ENCODE data around the gene RNF225. TPM values are rescaled to one million over a fixed set of nuclear protein-coding genes. Genes with fewer than 3 reads are reported as not detected.
"Not testable (repeated sequence)": the region's sequence is repeated elsewhere in the genome, so short reads cannot be mapped to it uniquely, and the experiment has no call there.

Gene RNF225
- polyA plus RNA-seq, 10 donors, result 0.17 TPM; not detected in 9

DNA sequence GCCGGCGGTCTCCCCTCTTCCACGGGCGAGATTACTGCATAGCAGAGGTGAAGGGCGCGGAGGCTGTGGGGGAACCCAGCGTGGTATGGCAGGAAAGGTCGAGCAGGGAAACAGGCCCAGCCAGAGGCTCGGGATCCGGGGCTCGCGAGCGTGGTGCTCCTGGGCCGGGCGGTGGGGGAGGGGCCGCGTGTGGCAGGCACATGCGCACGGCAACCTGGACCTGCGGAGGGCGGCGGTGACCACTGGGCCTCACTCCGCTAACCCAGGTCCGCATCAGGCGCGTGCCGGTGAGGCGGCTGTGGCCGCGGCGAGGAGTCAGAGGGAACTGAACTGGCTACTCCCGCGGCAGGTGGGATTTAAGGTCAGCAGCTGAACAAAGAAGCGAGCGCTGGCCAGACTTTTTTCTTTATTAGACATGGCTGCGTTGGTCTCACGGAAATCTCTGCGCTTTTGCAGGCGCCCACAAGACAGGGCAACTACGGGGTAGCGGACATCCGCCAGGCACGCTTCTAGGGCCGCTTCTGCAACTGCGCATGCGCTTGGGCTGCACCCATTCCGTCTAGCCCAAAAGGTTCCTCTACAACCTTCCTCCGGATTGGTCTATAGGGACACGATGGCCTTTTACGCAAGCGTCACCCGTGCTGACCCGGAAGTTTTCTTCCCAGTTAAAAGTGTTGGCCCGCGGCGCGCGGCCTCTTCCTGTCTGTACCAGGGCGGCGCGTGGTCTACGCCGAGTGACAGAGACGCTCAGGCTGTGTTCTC is 8.7 kb upstream of the RNF225 start, which contains the start of gene RPS5:
Gene RPS5 (plus strand): TSS at position 694 of the 762 bp plus-strand sequence. CDS start 869 bp downstream, outside the sequence.
- peak; percentile 99 for DNase-seq

DNA sequence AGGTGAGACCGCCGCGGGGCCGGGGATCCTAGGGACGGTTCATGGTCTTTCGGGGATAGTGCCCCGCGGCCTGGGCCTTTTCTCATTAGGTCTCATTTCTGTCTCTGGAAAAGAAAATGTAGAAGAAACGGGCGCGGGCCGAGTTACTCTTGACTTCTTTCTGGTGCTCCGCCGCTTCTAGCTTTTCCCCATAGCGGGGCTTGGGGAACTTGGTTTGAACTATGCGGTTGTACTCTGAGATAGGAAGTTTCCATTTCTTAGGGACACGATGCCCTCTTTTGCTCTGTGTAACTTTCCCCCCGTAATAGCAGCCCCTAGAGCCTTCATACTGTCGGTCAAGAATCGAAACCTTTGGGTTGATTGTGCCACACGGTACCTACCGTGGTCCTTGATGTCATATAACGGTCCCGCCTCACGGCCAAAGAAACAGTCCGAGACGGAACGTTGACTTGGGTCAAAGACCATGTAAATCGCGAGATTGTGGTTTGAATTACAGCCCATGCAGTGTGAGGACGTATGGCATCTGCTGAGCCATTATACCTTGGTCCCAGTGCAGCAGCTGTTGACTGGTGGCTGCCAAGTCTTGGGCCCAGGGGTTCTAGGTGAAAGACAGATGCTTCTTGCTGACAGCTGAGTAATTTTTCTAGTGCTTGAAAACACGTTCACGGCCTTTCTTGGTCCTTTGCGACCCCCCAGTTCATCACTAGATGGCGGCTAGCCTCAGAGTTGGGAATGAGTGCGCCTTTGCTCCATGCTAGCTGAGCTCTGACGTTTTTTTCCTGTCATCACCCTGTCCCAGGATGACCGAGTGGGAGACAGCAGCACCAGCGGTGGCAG is 7.9 kb upstream of the RNF225 start:
- no peak for DNase-seq

DNA sequence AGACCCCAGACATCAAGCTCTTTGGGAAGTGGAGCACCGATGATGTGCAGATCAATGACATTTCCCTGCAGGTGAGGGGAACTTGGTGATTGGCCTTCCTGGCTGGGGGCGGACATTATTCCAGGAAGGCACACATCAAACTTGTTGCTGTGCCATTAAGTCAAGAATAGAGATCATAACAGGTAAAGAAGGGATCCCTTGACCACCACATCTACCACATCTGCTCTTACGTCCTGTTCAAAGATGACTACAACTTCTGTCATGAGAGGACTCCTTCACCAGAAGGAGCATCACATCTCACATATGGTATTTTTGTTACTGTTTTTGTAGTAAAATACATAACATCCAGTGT is 7.3 kb upstream of the RNF225 start:
- no peak for DNase-seq

DNA sequence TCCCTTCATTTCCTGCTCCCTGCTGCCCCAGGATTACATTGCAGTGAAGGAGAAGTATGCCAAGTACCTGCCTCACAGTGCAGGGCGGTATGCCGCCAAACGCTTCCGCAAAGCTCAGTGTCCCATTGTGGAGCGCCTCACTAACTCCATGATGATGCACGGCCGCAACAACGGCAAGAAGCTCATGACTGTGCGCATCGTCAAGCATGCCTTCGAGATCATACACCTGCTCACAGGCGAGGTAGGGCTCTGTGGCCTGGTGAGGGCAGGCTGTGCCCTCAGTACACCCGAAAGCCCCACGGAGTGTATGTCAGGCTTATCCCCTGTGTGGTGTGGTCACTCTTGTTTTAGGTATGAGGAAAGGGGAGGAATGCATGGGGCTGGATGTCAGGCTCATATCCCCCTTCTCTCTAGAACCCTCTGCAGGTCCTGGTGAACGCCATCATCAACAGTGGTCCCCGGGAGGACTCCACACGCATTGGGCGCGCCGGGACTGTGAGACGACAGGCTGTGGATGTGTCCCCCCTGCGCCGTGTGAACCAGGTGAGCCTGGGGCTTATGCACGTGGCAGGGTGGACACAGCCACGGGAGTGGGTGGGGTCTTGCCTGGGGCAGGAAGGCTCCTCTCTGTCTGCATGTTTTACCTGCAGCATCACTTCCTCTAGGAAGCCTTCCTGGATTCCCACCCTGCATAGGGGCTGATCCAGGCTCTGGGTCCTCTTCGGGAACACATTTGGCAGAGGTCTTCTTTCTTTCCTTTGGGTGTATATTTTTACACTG is 2.3 kb upstream of the RNF225 start:
- DNase-seq, result no peak

DNA sequence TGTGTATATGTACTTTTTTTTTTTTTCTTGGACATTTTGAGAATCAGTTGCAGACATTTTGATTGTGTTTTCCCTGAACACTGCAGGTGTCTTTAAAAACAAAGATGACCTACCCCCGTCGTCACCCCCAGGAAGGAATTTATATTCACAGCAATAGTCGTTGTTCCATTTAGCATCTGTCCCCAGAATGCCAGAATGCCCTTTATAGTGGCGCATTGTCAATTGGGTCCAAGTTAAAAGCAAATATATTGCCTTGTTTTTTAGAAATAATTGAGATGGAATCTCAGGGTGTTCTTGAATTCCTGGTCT is 1.8 kb upstream of the RNF225 start:
- no peak for DNase-seq

DNA sequence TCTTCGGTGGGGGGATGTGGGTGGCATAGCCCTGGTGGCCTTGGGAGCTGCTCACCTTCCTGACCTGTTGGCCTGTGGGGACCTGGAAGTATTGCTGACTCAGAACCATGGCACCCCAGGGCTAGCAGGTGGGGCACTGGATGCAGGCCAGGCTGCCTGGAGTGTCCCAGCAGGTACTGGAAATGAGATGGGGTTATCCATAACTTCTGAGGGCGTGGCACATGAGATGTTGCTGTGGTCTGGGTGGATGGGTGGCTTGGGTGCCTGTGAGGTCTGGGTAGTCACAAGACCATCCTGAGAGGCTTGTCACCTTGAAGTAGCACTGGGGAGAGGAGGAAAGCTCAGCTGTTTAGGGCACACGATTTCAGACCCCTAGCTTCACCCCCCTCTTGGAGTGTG is 636 bp upstream of the RNF225 start:
- no peak for DNase-seq

DNA sequence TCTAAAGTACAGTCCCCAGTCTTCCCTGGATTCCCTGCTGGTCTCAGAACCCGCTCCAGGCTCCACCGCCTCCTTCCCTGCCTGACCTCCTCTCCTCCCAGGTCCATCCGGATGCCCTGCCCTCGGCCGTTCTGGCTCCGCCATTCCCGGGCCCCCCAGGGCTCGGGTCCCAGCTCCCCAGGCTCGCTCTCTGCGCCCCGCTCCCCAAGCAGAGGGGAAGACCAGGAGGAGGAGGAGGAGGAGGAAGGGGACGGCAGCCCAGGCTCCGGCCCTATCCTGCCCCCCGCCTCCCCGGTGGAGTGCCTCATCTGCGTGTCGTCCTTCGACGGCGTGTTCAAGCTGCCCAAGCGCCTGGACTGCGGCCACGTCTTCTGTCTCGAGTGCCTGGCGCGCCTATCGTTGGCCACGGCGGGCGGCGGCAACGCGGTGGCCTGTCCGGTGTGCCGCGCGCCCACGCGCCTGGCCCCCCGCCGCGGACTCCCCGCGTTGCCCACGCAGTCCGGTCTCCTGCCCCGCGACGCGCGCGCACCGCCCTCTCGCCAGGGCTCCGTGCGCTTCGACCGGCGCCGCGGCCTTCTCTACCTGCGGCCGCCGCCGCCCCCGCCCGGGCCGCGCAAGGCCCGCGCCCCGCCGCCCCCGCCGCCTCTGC is 647 bp downstream of the RNF225 start:
- peak in 1 of 3 donors; percentile 32 for DNase-seq

DNA sequence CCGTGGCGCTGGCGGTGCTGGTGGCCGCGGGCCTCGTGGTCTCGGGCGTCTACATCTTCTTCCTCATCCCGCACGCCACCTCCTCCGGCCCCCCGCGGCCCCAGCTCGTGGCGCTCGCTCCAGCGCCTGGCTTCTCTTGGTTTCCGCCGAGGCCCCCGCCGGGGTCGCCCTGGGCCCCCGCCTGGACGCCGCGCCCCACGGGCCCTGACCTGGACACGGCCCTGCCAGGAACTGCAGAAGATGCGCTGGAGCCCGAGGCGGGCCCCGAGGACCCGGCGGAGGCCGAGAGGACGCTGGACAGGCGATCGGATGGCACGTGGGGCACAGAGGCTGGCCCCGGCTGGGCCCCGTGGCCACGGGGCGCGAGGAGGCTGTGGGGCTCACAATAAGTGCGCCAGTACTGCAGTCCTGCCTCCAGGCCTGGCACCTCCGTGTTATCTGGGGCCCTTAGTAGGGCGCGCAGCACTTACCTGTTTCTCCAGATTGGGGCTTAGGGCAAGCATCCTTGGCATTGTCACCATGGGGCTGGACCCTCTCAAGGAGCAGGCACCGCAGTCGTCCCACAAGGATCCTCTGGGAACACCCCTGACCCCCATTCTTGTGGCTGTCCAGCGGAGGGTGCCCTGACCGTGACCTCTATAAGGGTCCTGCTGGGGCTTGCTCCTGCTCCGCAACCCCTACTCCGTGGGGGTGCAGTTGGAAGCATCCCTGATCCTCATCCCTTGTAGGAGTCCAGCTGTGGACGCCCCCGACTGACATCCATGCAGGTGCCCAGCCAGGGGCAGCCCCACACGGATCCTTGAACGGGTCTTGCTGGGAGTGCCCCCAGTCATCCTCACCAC is 1.5 kb downstream of the RNF225 start:
- DNase-seq, result no peak

DNA sequence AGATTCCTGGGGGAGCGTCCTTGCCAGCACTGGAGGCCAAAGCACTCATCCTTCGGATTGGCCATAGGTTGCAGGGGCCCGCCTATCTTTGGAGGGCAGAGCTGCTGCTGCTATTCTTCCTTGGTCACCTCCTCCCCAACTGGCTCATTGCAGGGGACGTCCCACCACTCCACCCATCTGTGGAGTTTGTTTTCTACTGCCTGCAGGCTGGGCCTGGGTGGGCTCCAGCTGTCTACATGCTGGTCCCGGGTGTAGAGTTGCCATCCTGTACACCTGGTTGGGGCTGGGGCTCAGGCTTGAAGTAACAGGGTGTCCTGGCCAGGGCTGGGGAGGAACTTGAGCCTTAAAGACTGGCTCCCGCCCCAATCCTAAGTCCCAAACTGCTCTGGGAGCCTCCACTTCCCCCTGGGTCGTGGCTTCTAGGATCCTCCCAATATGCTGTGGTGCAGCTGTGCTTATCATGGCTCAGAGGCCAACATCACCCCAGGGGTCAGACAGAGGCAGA is 2.1 kb downstream of the RNF225 start:
- DNase-seq, result peak in 1 of 3 donors; percentile 5

DNA sequence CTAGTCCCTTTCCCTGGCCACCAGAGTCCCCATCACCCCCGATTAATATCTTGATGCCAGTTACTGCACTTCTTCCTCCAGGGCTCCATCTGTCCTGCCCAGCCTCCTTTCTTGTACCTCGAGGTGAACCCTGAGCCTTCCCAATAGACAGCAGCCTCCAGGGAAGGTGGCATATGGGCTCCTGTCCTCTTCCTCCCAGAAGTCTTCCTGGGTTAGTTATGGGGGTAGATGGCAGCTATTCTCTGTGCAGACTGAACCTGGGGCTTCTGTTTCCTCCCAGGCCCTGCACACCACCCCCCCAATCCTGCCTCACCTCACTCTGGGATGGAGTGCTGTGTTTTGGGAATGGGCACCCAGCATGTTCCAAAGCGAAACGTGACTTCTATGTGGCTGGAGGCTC is 2.6 kb downstream of the RNF225 start:
- DNase-seq, result no peak

DNA sequence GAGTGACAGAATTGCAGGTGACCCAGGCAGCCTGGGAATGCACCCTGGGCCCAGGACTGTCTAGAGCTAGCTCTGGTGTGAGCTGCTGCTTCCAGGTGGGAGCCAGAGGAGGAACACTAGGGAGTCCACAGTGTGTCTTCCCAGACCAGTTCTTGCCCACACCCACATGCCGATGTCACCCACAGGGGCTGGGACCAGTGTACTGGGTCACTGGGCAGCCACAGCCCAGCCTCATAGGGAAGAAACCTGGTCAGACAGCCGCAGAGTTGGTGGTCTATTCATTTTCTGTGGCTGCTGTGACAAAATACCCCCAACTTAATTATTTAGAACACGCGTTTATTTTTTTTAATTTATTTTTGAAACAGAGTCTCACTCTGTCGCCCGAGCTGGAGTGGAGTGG is 3.1 kb downstream of the RNF225 start:
- no peak for DNase-seq

DNA sequence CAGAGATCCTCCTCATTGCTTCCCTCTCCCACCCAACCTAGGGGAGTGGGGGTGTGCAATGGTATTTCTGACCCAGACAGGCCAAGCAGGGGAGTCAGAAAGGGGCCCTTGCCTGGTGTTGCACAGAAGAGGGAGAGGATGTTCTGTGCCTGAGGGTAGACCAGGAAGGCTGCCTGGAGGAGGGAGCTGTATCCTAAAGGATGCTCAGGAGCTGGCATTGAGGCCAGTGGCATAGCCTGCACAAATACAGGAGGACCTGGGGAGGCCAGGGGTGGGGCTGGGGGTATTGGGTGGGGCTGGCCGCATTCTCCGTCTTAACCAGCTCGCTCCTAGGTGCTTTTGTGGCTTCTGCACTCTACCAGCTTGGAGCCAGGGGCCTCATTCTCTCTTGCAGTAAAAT is 4.4 kb downstream of the RNF225 start:
- no peak for DNase-seq

DNA sequence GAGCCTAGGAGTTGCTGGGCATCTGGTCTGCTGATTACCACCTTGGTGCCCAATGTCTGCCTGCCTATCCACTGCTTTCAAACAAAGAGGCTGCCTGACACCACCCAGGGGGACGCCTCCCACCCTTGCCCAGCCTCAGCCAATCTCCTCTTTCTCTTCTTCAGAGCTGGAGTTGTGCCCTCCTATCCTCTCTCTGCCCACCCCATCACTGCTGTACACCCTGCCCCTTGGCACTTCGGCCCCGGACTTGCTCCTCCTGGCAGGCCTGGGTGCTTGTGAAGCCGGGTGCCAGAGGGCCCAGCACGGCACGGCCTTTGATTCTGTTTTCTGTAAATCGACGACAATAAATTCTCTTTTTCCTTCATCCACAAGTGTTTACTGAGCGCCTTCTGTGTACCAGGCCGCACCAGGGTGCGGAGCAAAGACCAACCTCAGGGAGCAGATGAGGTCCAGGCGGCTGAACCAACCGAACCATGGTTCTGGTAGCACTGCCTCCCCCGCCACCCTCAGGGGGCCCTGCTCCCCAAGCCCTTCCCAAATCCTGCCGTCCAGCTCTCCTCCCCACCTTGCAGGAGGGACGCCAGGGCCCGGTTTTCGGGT is 5.0 kb downstream of the RNF225 start:
- DNase-seq, result no peak

DNA sequence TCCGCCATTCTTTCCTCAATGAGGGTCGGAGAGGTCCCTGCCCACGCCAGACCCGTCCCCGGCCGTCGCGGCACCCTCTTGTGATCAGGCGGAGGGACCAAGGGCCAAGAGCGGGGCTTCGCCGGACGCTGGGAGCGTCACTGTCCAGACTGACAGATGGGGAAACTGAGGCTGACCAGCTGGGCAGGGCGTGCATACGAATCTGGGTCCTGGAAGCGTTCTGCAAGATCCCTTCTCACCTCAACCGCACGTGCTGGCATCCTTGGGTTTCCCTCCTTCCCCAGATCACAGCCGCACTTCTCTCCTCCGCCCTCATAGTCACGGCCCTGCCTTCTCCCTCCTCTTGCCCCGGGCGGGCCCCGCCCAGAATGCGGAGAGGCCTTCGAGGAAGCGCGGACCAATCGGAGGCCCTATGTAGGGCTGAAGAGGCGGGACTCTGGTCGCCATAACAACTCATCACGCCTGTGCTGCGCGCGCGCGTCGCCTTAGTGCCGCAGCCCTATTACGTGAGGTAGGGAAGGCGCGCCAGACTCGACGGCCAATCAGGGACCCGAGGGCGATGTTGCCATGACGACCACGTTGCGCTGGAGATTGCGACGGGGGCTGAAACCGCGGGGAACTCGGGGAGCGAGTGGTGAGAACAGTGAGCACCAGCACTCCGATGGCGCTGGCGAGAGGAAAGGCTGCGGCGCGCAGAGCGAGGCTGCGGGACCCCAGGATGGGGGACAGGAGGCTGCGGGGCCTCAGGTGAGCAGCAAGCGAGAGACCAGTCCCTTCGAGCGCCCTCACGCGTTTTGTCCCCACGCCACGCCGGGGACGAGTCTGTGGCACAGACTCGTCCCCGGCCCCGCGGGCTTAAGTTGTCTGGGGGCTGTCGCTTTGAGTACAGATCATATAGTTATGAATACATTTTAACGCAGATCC is 5.7 kb downstream of the RNF225 start:
- DNase-seq, result peak; percentile 99 to 100 (median 99)

DNA sequence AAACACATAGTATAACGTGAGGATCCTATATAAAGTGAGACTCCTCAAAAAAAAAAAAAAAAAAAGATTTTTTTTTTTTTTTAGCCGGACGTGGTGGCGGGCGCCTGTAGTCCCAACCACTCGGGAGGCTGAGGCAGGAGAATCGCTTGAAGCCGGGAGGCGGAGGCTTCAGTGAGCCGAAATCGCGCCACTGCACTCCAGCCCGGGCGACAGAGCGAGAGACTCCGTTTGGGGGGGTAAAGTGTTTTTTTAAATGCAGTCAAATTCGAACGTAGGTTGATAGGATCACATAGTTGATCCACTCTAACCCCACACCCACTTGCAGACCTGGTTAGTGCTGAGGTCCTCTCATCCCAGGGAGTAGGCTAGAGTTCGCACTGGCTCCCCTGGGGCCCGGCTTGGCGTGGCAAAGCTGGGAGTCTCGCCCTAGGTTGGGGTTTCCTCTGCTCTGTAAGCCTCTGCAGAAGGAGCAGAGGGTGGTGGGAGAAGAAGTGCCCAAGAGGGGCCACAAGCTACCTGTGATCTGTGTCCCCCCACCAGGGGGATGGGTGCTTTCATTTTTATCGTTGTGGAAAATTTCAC is 6.5 kb downstream of the RNF225 start:
- peak in 1 of 3 donors; percentile 19 for DNase-seq

DNA sequence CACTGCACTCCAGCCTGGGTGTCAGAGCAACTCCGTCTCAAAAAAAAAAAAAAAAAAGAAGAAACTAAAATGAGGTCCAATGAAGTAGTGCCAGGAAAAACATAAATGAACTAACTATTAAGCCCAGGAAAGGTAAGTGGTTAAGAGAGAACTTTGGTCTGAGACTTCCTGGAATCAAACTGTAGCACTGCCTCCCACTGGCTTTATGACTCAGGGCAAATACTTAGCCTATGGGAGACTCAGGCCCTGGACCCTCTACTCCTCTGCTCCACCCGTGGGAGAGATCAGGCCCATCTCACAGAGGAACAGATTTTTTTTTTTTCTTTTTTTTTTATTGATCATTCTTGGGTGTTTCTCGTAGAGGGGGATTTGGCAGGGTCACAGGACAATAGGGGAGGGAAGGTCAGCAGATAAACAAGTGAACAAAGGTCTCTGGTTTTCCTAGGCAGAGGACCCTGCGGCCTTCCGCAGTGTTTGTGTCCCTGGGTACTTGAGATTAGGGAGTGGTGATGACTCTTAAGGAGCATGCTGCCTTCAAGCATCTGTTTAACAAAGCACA is 8.5 kb downstream of the RNF225 start:
- not testable (repeated sequence) for DNase-seq

DNA sequence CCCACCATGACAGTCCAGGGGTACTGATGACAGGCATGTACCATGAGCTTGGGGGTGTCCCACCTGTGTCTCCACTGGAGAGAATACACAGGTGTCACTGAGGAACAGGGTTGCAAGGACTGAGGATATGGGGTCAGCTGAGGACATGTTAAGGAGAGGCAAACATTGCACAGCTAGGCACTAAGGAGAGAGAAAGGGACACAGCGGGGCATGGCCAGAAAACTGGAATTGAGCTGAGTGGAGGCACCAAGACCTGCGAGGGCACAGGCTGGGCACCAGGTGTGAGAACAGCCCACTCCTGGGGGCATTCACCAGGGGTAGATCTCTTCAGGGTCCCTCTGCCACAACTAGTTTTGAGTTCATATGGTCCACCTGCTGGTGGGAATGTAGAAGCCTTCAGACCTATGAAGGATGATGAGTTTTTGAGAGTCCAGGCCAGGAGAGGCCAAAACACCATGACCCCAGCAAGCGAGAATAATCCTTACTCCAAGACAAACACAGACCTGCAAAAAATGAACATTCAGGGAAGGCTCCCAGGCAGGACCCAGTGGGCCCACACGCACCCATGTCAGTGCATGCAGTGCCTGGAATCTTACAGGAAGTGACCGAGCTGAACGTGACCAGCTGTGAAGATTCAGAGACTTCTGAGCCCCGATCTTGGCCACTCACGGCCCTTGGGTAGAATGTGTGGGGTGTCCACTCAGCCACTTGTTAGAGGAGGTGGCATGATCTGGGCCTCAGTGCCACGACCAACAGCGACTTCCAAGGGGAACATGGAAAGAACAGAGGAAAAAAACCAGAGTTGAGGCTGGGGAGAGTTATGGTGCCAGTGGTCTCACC is 11.6 kb downstream of the RNF225 start:
- no peak for DNase-seq
